HG03432 (cell line): ENCODE data around the gene STAG1.
"Not testable (repeated sequence)": the region's sequence is repeated elsewhere in the genome, so short reads cannot be mapped to it uniquely, and the experiment has no call there.

Source experiments
- ATAC-seq: cut with Tn5 transposase; IDR thresholded peaks from one replicate; pipeline ENCODE4 v1.9.1; 2021; ENCODE audit warnings: mild to moderate bottlenecking, moderate library complexity; ENCODE audit not compliant: unreplicated experiment

The STAG1 gene

DNA sequence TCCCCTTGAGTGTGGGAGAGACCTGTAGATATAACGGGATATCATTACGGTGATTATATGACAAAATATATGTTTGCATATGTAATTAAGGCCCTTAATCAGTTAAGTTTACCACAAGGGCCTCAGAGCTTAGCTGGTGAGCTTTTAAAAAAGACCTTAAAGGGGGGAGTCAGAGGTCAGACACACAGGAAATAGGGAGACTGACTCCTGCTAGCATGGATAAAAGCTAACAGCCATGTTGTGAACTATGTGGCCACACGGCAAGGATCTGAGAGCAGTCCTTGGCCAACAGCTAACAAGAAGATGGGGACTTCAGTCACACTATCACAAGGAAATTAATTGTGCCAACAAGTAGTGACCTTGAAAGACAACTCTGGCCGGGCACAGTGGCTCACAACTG lies 3.1 kb downstream of the STAG1 start:
- ATAC-seq = no peak

DNA sequence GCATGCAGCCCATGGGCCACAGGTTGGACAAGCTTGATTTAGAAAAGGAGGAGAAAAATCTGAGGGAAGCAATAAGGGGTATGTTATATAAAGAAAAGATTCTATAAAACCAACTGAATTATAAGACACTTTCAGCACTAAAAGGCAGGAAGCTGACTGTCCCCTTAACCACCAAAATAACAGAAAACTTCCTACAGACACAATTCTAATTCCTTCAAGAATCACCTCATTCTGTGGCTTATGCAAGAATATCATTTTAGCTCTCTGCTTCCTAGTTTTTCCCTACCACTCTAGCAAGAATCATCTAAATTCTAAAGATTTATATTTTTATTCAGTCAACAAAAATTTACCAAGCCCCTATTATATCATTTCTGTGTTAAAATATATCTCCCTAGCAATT lies 6.3 kb downstream of the STAG1 start:
- no peak for ATAC-seq

DNA sequence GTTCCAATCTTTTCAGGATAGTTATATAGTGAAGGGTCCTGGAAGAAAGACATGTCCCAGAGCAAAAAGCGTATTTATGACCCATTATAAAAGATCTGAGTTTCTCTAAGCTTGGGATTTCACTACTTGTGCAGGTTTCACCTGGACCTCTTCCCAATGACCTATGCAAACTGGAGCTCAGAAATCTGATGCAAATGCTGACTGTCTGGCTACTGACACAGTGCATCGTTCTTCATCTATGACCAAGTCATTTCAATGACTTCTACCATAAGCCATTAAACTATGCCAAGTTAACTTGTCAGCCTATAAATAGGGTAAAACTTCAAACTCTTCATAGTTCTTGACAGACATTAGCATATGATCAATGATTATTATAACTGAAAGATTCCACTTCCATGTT lies 11.1 kb downstream of the STAG1 start:
- no peak for ATAC-seq

DNA sequence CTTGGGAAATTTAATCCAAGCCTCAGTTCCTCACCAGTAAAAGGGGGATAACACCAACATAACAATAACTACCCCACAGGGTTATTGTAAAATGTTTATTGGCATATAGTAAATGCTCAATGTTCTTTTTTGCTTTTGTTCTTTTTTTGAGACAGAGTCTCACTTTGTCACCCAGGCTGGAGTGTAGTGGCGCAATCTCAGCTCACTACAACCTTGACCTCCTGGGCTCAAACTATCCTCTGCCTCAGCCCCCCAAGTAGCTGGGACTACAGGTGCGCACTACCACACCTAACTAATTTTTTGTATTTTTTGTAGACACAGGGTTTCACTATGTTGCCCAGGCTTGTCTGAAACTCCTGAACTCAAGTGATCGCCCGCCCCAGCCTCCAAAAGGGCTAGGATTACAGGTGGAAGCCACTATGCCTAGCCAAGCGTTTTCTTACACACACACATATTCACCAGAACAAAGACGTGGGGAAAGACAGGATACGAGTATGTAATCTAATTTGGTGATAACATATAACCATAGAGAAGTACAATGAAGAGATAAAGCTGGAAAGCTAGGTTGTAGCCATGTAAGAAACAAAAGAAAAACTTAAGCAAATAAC lies 11.7 kb downstream of the STAG1 start:
- no peak for ATAC-seq

DNA sequence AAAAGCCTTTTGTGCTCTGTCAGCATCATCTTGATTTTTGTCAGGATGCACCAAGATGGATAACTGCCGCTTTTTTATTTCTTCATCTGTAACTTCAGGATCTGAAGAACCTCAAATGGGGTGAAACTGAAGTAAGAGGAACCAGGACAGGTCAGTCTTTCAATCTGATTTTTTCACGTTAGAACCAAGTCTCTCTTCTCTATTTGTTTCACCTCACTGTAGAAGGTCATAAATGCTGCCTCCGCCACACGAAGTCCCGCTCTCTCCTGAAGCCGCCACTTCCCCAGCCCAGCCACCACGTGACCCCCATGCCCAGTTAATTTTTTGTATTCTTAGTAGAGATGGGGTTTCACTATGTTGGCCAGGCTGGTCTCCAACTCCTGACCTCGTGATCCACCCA lies 15.2 kb downstream of the STAG1 start:
- not testable (repeated sequence) for ATAC-seq

DNA sequence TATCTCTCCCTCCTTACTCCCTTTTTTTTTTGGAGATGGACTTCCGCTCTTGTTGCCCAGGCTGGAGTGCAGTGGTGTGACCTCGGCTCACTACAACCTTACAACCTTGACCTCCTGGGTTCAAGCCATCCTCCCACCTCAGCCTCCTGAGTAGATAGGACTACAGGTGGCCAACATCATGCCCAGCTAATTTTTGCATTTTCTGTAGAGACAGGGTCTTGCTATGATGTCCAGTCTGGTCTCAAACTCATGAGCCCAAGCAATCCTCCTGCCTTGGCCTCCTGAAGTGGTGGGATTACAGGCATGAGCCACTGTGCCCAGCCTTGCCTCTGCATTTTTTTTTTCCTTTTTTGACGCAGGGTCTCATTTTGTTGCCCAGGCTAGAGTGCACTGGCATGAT lies 17.1 kb downstream of the STAG1 start:
- no peak for ATAC-seq

DNA sequence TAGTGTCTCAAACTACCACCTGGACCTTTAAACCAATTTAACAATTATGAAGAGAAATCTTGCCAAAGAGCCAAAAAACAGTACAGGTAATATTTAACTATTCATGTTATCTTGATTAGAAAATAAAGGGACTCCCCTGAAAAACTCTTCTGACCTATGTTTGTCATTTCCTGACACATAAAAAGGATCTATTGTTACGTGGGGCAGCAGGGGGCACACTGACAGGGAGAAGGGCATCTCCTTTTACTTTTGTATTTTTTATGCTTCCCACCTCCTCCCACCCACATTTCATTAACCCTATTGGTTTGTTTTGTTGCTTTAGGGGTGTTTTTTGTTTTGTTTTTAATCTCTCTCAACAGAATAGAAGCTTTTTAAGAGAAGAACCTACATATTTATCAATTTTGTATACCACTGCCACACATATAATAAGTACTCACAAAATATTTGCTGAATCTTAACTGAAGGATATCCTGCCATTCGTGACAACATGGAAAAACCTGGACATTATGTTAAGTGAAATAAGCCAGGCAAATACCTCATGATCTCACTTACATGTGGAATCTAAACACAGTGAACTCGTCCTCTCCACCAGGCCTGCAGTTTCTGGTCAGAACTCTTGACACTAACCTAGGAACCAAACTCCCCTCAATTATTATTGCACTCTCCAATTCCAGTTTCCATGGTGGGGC lies 17.7 kb downstream of the STAG1 start:
- no peak for ATAC-seq

DNA sequence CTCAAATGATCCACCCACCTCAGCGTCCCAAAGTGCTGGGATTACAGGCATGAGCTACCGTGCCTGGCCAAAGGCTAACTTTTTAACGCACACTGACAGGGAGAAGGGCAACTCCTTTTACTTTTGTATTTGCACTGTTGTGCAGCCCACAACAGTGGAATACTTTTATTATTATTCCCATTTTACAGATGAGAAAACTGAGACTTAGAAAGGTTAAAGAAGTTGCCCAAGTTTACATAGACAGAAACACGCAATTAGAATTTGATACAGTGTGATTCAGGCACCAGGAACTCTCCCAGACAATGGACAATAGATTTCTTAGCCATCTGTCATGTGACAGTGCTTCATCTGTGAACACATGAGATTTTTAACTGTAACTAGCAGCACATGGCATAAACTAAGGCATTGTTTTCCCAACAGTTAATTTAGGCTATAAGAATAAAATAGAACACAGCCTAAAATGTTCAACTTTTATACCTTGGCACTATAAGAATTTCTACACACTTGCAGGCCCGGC lies 18.8 kb downstream of the STAG1 start:
- no peak for ATAC-seq

DNA sequence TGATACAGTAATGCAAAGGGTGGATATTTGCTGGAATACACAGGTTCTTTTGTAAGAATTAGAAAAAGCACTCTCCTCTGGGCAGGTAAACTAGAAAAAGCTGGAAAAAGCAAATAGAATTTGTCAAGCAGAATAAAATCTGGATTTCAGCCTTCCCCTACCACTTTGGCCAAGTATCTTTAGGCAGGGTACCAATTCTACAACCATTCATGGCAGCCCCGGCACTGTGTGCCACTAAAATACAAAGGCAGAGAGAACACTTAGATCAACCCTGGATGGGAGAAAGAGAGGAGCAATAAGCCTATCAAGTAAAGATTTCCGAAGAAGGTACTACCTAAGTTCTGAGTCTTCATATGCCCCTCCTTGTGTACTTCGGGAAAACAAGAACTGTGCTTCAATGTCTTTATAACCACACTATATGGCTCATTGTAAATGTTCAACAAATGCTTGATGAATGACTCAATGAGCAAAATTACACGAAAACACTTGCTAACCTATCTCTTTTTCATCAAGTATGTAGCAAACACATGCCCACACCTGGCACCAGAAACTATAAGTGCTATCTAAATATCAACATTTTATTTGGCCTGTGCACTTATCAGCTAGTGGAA lies 20.8 kb downstream of the STAG1 start:
- ATAC-seq = no peak

DNA sequence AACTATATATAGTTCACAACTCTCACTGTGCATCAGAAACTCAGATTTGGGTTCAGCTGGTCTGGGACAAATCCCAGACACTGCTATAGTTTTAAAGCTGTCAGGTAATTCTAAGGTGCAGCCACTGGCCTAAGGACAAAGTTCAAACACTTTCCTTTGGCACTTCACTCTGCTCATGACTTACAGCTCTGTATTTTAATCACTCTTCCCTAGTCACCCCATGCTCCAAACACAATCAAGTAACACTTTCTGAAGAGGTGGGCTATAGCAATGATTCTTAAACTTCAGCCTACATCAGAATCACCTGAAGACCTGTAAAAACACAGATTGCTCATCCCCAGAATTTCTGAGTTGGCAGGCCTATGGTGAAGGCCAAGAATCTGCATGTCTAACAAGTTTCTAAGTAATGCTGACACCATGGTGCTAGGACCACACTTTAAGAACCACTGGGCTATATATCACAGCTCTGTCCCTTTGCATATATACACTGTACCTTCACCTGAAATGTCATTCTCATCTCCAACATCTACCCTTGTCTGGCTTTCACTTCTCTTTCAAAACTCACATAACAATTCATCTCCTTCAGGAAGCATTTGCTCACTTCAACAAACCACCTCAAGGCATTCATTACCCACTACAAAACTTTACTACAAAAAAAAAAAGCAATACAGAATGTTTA lies 21.4 kb downstream of the STAG1 start:
- peak; percentile 66 for ATAC-seq

DNA sequence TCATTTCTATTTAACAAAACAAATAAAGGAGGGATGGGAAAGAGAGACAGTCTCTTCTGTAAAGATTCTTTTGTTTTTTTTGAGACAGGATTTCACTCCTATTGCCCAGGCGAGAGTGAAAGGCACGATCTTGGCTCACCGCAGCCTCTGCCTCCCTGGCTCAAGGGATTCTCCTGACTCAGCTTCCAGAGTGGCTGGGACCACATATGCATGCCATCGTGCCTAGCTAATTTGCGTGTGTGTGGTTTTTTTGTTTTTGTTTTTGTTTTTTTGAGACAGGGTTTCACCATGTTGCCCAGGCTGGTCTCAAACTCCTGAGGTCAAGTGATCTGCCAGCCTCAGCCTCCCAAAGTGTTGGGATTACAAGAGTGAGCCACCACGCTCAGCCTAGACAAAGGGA lies 23.3 kb downstream of the STAG1 start:
- no peak for ATAC-seq

DNA sequence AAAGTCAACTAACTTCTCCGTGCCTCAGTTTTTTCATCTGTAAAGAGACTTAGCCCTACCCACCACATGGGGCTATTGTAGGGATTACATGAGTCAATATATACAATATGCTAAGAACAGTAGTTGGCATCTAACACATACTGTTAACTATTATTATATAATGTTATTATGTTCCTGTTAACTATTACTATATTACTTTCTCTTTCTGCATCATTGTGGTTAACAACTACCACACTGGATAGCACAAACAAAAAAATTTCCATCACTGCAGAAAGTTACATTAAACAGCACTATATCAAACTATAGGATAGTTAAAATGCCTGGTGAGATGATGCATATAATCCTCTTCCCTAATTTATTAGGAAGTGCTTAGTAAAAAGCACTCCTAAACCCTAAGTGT lies 23.7 kb downstream of the STAG1 start:
- no peak for ATAC-seq

DNA sequence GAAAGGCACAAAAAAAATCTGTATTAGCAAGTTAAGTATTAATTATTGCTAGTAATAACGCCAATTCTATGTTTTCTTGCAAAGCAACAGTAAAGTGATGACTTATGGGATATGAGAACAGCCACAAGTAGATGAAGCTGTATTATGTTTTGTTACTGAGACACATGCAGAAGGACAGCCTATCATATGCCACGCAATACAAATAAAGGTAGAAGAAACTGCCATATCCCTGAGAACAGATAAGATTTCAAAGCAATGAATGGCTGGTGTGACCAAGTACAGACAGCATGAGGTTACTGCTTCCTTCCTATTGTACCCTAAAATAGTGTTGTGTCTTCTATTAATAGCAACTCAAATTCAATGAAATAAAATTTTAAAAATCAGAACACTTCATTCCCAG lies 26.7 kb downstream of the STAG1 start:
- no peak for ATAC-seq

DNA sequence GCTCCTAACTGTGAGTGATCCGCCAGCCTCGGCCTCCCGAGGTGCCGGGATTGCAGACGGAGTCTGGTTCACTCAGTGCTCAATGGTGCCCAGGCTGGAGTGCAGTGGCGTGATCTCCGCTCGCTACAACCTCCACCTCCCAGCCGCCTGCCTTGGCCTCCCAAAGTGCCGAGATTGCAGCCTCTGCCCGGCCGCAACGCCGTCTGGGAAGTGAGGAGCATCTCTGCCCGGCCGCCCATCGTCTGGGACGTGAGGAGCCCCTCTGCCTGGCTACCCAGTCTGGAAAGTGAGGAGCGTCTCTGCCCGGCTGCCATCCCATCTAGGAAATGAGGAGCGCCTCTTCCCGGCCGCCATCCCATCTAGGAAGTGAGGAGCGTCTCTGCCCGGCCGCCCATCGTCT lies 29.3 kb downstream of the STAG1 start:
- not testable (repeated sequence) for ATAC-seq

DNA sequence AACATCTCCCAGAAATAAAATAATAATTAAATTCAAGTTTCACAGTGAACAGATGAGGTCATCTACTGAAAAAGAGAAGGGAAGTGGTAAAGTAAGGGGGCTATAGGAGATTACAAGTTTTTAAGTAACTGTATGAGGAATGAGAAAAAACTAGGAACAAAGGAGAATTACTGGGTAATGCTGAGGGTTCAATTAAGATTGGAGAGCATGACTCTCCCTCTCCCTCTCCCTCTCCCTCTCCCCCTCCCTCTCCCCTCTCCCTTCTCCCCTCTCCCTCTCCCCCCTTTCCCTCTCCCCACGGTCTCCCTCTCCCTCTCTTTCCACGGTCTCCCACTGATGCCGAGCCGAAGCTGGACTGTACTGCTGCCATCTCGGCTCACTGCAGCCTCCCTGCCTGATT lies 29.8 kb downstream of the STAG1 start:
- not testable (repeated sequence) for ATAC-seq

DNA sequence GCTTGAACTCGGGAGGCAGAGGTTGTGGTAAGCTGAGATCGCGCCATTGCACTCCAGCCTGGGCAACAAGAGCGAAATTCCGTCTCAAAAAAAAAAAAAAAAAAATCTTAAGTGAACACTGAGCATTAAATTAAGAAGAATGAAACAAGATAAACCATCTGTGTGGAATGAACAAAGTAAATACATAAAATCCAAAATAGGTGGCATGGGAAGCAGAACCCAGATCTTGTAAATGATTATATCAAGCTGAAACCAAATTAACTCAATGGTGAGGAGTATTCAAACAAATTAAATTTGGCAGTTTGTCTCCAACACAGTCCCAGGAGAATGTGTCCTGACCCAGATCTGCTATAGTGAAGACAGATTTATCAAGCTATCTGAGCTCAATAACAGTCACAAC lies 32.1 kb downstream of the STAG1 start:
- ATAC-seq = no peak

DNA sequence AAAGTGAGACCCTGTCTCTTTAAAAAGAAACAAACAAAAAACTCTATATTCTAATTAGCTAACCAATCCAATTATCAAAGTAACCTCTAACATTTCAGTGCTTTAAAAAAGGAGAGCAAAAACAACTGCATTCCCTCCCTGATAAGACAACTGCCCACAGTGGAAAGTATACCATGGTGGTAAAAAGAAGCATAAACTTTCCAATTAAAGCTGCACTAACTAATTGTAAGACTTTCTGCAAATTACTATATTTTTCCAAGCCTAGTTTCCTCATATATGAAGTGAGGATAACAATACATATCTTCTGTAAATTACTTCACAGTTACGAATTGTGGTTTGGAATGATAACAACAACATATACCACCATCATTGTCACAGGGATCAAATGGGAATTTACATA lies 35.5 kb downstream of the STAG1 start:
- ATAC-seq = no peak

DNA sequence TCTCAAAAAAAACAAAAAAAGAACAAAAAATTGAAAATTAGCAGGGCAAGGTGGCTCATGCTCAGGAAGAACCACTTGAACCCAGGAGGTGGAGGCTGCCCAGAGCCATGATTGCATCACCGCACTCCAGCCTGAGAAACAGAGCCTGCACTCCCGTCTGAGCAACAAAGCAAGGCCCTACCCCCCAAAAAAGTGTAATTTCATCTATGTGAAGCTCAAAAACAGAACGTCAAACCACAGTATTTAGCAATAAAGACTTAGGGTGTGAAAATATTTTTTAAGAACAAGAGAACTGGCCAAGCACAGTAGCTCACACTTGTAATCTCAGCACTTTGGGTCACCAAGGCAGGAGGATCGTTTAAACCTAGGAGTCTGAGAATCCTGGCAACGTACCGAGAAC lies 38.2 kb downstream of the STAG1 start:
- no peak for ATAC-seq

DNA sequence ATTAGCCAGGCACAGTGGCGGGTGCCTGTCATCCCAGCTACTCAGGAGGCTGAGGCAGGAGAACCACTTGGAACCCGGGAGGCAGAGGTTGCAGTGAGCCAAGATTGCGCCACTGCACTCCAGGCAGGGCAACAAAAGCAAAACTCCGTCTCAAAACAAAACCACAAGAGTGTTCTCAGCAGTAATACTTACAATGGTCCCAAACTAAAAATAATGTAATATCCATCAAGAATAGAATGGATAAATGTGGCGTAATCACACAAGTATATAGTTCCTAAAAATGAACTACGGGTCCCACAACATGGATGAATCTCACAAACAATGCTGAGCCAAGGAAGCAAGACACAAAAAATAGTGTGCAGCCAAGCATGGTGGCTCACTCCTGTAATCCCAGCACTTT lies 39.2 kb downstream of the STAG1 start:
- ATAC-seq = no peak

DNA sequence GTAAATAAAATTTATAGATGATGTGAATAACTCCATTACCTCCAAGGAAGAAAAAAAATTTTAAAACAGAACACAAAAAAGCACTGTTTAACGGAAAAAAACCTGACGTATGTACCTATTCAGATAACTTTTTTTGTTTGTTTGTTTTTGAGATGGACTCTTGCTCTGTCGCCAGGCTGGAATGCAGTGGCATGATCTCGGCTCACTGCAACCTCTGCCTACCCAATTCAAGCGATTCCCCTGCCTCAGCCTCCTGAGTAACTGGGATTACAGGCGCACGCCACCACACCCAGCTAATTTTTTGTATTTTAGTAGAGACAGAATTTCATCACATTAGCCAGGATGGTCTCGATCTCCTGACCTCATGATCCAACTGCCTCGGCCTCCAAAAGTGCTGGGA lies 40.3 kb downstream of the STAG1 start:
- ATAC-seq = not testable (repeated sequence)

DNA sequence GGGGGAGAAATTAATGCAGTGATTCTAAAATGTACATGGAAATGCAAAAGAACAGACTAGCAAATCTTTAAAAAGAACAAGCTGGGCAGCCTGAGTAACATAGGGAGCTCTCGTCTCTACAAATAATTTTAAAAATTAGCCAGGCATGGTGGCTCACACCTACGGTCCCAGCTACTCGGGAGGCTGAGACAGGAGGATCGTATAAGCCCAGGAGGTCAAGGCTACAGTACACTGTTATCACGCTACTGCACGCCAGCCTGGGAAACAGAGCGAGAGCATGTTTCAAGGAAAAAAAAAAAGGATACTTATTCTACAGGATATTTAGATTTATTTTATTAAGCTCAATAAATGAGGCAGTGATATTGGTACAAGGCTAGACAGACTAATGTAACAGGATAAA lies 40.9 kb downstream of the STAG1 start:
- no peak for ATAC-seq

DNA sequence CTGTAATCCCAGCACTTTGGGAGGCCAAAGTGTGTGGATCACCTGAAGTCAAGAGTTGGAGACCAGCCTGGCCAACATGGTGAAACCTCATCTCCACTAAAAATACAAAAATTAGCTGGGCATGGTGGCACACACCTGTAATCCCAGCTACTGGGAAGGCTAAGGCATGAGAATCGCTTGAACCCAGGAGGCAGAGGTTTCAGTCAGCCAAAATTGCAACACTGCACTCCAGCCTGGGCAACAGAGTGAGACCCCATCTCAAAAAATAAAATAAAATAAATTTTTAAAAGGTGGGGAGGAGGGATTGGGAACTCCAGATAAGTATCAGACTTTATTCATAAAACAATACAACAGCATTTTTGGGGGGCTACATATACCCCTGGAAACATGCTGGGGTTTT lies 42.4 kb downstream of the STAG1 start:
- not testable (repeated sequence) for ATAC-seq
